K562 (cell line): ENCODE results near the gene HECA. TPM values are rescaled to one million over a fixed set of nuclear protein-coding genes. Genes with fewer than 3 reads are reported as not detected.

Experiments
- ATAC-seq: fragments of 200-7000 bp; cut with Tn5 transposase; 3 replicates; pipeline ENCODE4 v1.9.1; 2020; ENCODE audit warnings: moderate library complexity
- BruUV-seq: library from RNA; stranded (reverse); fragments of 400-500 nt; replicated peaks from 2 replicates; lab custom pipeline; 2021; lab: Mats Ljungman, UMichigan
- CTCF ChIA-PET: fragments of 300-600 bp; formaldehyde crosslinking; extraction: SDS; loops from one replicate; lab custom pipeline; 2021; ENCODE audit warnings: low intra/inter-chr PET ratio; lab: Yijun Ruan, JAX
- POLR2A ChIA-PET: fragments of 300-600, 350-650 bp; sonication (Branson Sonifier 250); formaldehyde crosslinking; extraction: SDS; loops from one replicate; lab custom pipeline; 2021; ENCODE audit warnings: antibody characterized with exemption, inconsistent platforms; lab: Yijun Ruan, JAX
- DNase-seq, 4 experiments: peaks; one replicate each; pipeline versions ENCODE4 v3.0.0 to v3.0.0-alpha.2; 2011 to 2018; ENCODE audit warnings: low spot score in 3 of 4, mixed read lengths in 3 of 4; ENCODE audit errors: extremely low read depth in 1 of 4
- FAIRE-seq: peaks from 2 replicates; lab custom pipeline; 2011; peaks lifted over from hg19 to GRCh38; lab: Jason Lieb, UNC
- H2AFZ ChIP-seq: 2 replicates; pipeline ENCODE4 v1.6.0; 2011; ENCODE audit warnings: low read depth, low read length, control low read depth, inconsistent platforms
- H3K27ac ChIP-seq: fragments of 200-600 bp; 3 replicates; pipeline ENCODE4 v1.8.0; 2011; ENCODE audit warnings: low read depth, mild to moderate bottlenecking, control low read depth, inconsistent platforms, low read length, moderate library complexity, mixed read lengths; ENCODE audit errors: extremely low read depth
- H3K27me3 ChIP-seq, 2 experiments: fragments of 300-600 bp in 1 of 2; 2 replicates in 1 of 2; 3 replicates in 1 of 2; pipeline versions ENCODE4 v1.6.0 to v1.8.0; 2011; ENCODE audit warnings: inconsistent platforms in 2 of 2, low read length in 2 of 2, mild to moderate bottlenecking in 1 of 2, mixed read lengths in 1 of 2, moderate library complexity in 1 of 2; ENCODE audit not compliant: control insufficient read depth in 2 of 2, insufficient read depth in 2 of 2
- H3K36me3 ChIP-seq: fragments of 300-600 bp; 3 replicates; pipeline ENCODE4 v1.8.0; 2011; ENCODE audit warnings: mild to moderate bottlenecking, low read length, inconsistent platforms; ENCODE audit not compliant: control insufficient read depth, insufficient read depth
- H3K4me1 ChIP-seq, 2 experiments: fragments of 200-600 bp in 1 of 2; replicated peaks in 1 of 2; 2 replicates in 1 of 2; 3 replicates in 1 of 2; pipeline versions ENCODE4 v1.5.1 to v1.8.0; 2011; ENCODE audit warnings: inconsistent platforms in 2 of 2, low read length in 2 of 2, mild to moderate bottlenecking in 1 of 2, mixed read lengths in 1 of 2, moderate library complexity in 1 of 2; ENCODE audit not compliant: control insufficient read depth in 2 of 2, insufficient read depth in 2 of 2
- H3K4me2 ChIP-seq: 2 replicates; pipeline ENCODE4 v1.6.1; 2011; ENCODE audit warnings: low read length, control low read depth, inconsistent platforms, mixed read lengths; ENCODE audit not compliant: insufficient read depth
- H3K4me3 ChIP-seq: fragments of 200-600 bp; sonication (generic), shearing (Covaris generic); 2 replicates; pipeline ENCODE4 v1.5.1; 2016; ENCODE audit warnings: control low read depth, inconsistent platforms
- H3K79me2 ChIP-seq: fragments of 200-600 bp; 3 replicates; pipeline ENCODE4 v1.8.0; 2011; ENCODE audit warnings: low read length, inconsistent platforms; ENCODE audit not compliant: control insufficient read depth, insufficient read depth
- H3K9ac ChIP-seq, 2 experiments: 2 replicates each; pipeline versions ENCODE4 v1.6.0 to v1.6.1; 2011; ENCODE audit warnings: low read depth in 2 of 2, low read length in 2 of 2, control low read depth in 1 of 2, inconsistent platforms in 1 of 2, mild to moderate bottlenecking in 1 of 2, mixed read lengths in 1 of 2; ENCODE audit not compliant: insufficient read depth in 1 of 2
- H3K9me1 ChIP-seq: one replicate; pipeline ENCODE4 v1.6.0; 2011; ENCODE audit warnings: inconsistent platforms, mild to moderate bottlenecking, low read length, moderate library complexity; ENCODE audit not compliant: control insufficient read depth, insufficient read depth
- H3K9me3 ChIP-seq: replicated peaks from 2 replicates; pipeline ENCODE4 v1.5.1; 2011; ENCODE audit warnings: low read depth, low read length, inconsistent platforms; ENCODE audit not compliant: control insufficient read depth, insufficient read depth
- H4K20me1 ChIP-seq: replicated peaks from 2 replicates; pipeline ENCODE4 v1.6.1; 2011; ENCODE audit warnings: low read length, inconsistent platforms, mixed read lengths; ENCODE audit not compliant: control insufficient read depth, insufficient read depth
- ATF3 ChIP-seq, 2 experiments: fragments of 450-650 bp in 1 of 2; sonication (generic) in 1 of 2; formaldehyde crosslinking in 1 of 2; IDR thresholded peaks in 1 of 2; conservative IDR thresholded peaks in 1 of 2; 2 replicates each; pipeline versions ENCODE4 v1.6.1 to v1.8.1; 2016 to 2023; ENCODE audit warnings: mild to moderate bottlenecking in 2 of 2, moderate library complexity in 2 of 2, inconsistent platforms in 1 of 2, missing genetic modification reagents in 1 of 2
- MNT ChIP-seq, 2 experiments: fragments of 450-650 bp; conservative IDR thresholded peaks; 2 replicates each; pipeline ENCODE4 v1.6.1; 2017; ENCODE audit warnings: mild to moderate bottlenecking in 2 of 2, moderate library complexity in 2 of 2
- XRCC5 ChIP-seq: fragments of 200-400 bp; formaldehyde crosslinking; IDR thresholded peaks from 2 replicates; pipeline ENCODE4 v1.6.1; 2017; ENCODE audit warnings: low read depth, mild to moderate bottlenecking, low read length
- WGBS: fragments of 100-300 bp; shearing (Covaris generic); methylation state at CpG from one replicate; pipeline ENCODE4 v1.1.6; 2016; ENCODE audit warnings: low coverage, mixed read lengths; ENCODE audit not compliant: insufficient coverage; ENCODE audit errors: missing lambda C conversion rate; 5-methylcytosine and 5-hydroxymethylcytosine counted together
- in situ Hi-C: fragments of 300-500 bp; cut with MboI; formaldehyde crosslinking; loops from 4 replicates; pipeline ENCODE4 v1.15.0; 2018; ENCODE audit warnings: inconsistent platforms, mixed read lengths
- intact Hi-C: fragments of 100-400 bp; cut with micrococcal nuclease; formaldehyde crosslinking; loops from 2 replicates; pipeline ENCODE4 v1.14.2; 2022
- polyA plus RNA-seq, 8 experiments: library from polyadenylated mRNA; depleted of rRNA in 4 of 8; stranded (reverse) in 5 of 8; unstranded in 3 of 8; fragments of >200 nt; fragmentation: Nextera tagmentation in 2 of 8; fragmentation: Illumina TruSeq in 1 of 8; extraction: Ambion mirVana in 2 of 8; extraction: Trizol in 1 of 8; gene quantifications; 2 replicates each; pipeline versions ENCODE4 v1.2.1 to v1.2.3, GENCODE V29; 2011 to 2014; ENCODE audit warnings: inconsistent platforms in 1 of 8, missing spikeins in 1 of 8
- total RNA-seq, 7 experiments: library from RNA; depleted of rRNA in 6 of 7; stranded (reverse); fragments of >200 nt in 6 of 7; fragmentation: Illumina TruSeq in 2 of 7; extraction: Trizol in 2 of 7; gene quantifications; 2 replicates each; pipeline versions ENCODE4 v1.2.1 to v1.2.3, GENCODE V29; 2011 to 2021; ENCODE audit warnings: low replicate concordance in 1 of 7

Gene HECA
- total and polyA plus RNA-seq, 9 of the 15 experiments (the other 6 are each of a cell fraction or from before 2014, with no cell fraction given): 0.31 to 2.3 (median 1.1) TPM

DNA sequence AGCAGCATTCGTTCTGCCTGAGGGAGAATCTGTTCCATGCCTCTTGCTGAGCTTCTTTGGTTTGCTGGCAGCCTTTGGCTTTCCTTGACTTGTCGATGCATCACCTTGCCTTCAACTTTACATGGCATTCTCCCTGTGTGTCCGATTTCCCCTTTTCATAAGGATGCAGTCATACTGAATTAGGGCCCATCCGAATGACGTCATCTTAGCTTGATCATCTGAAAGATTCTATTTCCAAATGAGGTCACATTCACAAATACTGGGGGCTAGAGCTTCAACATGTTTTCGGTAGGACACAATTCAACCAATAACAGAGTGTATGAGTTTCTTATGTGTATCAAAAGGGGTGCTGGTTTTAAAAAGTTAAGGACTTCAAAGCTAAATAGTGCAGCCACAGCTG, 27.8 kb upstream of the HECA start (continued):
- TF ChIP-seq ATF3 (IDR thresholded peaks at IDR 0.05): peak; percentile 93
- no peak for TF ChIP-seq ATF3 (CRISPR knock-in tag; conservative IDR thresholded peaks at IDR 0.05)
- no peak for TF ChIP-seq XRCC5
- TF ChIP-seq, all 486 proteins: peak for 6

GRCh38 chr6:139108378-139108777, 26.5 kb upstream of the HECA start:
- no peaks in the 10 kb centered on the region for H3K9me1 ChIP-seq
- no peaks in the 10 kb centered on the region for H3K9me3 ChIP-seq
- H3K4me1 ChIP-seq: no peaks in the 10 kb centered on the region
- H3K4me3 ChIP-seq: no peak overlapping the region
- no TSS peak for BruUV-seq
- intact Hi-C loops: no loop called here
- no peak overlapping the region for H3K27ac ChIP-seq
- CTCF ChIA-PET: no interaction called here
- H3K36me3 ChIP-seq: no peaks in the 10 kb centered on the region
- H3K9ac ChIP-seq: no peak overlapping the region
- no peaks in the 10 kb centered on the region for H3K79me2 ChIP-seq
- no peaks in the 10 kb centered on the region for H4K20me1 ChIP-seq
- TF ChIP-seq MNT (conservative IDR thresholded peaks at IDR 0.05): no peak
- TF ChIP-seq, all 486 proteins: peak for 0
- no peak for DNase-seq
- 4% methylated on average over 8 of the region's 8 CpGs for WGBS
- H3K4me2 ChIP-seq: no peak overlapping the region
- ATAC-seq: no peak; the same call in 2 of the 3 replicates
- H2AFZ ChIP-seq: no peak overlapping the region
- in situ Hi-C loops: loop anchor here (10.0 kb wide), 1 partner anchor 294 kb away; no protein-coding TSS in a partner anchor
- no peak for FAIRE-seq
- peaks cover 0 to 4% of the 10 kb centered on the region in 2 experiments; a peak in 1 of 5 replicates for H3K27me3 ChIP-seq
- POLR2A ChIA-PET: no interaction called here
